ENCODE measurements around the gene HLA-B.

Gene HLA-B

GRCh38 chr6:31353384-31353945, 3.5 kb downstream of the HLA-B start (continued):
- TF ChIP-seq ZBTB26 (tag by site-specific recombination; optimal IDR thresholded peaks at IDR 0.05): no peak
- no peak for TF ChIP-seq ZFHX2 (tag by site-specific recombination; conservative IDR thresholded peaks at IDR 0.05)
- TF ChIP-seq SP7 (tag by site-specific recombination; IDR thresholded peaks at IDR 0.05): no peak

- H3K36me3 ChIP-seq (ENCODE audit: control insufficient read depth in 2 of 2, insufficient read depth in 1 of 2, low read length in 2 of 2): peaks cover 0 to 22% of the 10 kb centered on the region in 2 experiments; a peak in 1 of 3 replicates
- no peak for TF ChIP-seq ZBTB6 (tag by site-specific recombination; IDR thresholded peaks at IDR 0.05)
- no peak for TF ChIP-seq ZNF19 (tag by site-specific recombination; IDR thresholded peaks at IDR 0.05; ENCODE audit: low read depth)
Measured at GRCh38 chr6:31352683-31353383, 4.1 kb downstream of the HLA-B start.

GRCh38 chr6:31352310-31352682, 4.7 kb downstream of the HLA-B start:
- Histone ChIP-seq H3K9me3 (ENCODE audit: control insufficient read depth, insufficient read depth, low read depth, low read length) (no peaks in the 10 kb centered on the region), H3K4me3 (ENCODE audit: low read depth, low read length) (no peak overlapping the region), H3K27ac (ENCODE audit: extremely low read depth, low read depth, low read length) (no peak overlapping the region), H3K4me1 (ENCODE audit: control insufficient read depth, insufficient read depth, low read length) (no peaks in the 10 kb centered on the region), H3K36me3 (ENCODE audit: control insufficient read depth in 2 of 2, insufficient read depth in 1 of 2, low read length in 2 of 2) (peaks cover 0 to 22% of the 10 kb centered on the region in 2 experiments; a peak in 1 of 3 replicates)
- TF ChIP-seq ZNF707 (tag by site-specific recombination; IDR thresholded peaks at IDR 0.05) (no peak), HOXA7 (CRISPR knock-in tag; IDR thresholded peaks at IDR 0.05; ENCODE audit: borderline replicate concordance) (no peak), ZNF449 (tag by site-specific recombination; IDR thresholded peaks at IDR 0.05) (no peak), SP2 (tag by site-specific recombination; IDR thresholded peaks at IDR 0.05) (no peak), ZNF174 (tag by site-specific recombination; IDR thresholded peaks at IDR 0.05) (no peak), ZNF623 (tag by site-specific recombination; IDR thresholded peaks at IDR 0.05) (no peak), ZSCAN4 (tag by site-specific recombination; IDR thresholded peaks at IDR 0.05) (no peak), ZNF600 (tag by site-specific recombination; IDR thresholded peaks at IDR 0.05) (no peak), ZNF292 (tag by site-specific recombination; IDR thresholded peaks at IDR 0.05; ENCODE audit: borderline replicate concordance, low read depth) (no peak), ZNF558 (tag by site-specific recombination; IDR thresholded peaks at IDR 0.05) (no peak), ZFP69B (tag by site-specific recombination; IDR thresholded peaks at IDR 0.05) (no peak), KLF16 (tag by site-specific recombination; IDR thresholded peaks at IDR 0.05) (no peak), ZNF660 (tag by site-specific recombination; IDR thresholded peaks at IDR 0.05) (no peak)
- POLR2A ChIA-PET: no interaction called here
- CTCF ChIA-PET: interaction anchor here (0.6 to 1.0 kb wide), 2 partner anchors 14 to 1764 kb away, joined by 3 to 4 read pairs; no protein-coding TSS in a partner anchor

More at GRCh38 chr6:31352683-31353383, 4.1 kb downstream of the HLA-B start:
- no peaks in the 10 kb centered on the region for H3K4me1 ChIP-seq (ENCODE audit: control insufficient read depth, insufficient read depth, low read length)
- H3K27ac ChIP-seq (ENCODE audit: extremely low read depth, low read depth, low read length): no peak overlapping the region
- no peaks in the 10 kb centered on the region for H3K9me3 ChIP-seq (ENCODE audit: control insufficient read depth, insufficient read depth, low read depth, low read length)
- CTCF ChIA-PET: interaction anchor here (2.6 kb wide), 1 partner anchor 13 kb away, joined by 17 read pairs; no protein-coding TSS in a partner anchor
- no peak overlapping the region for H3K4me3 ChIP-seq (ENCODE audit: low read depth, low read length)
- POLR2A ChIA-PET: interaction anchor here (0.7 to 0.8 kb wide), 2 partner anchors 14 to 350 kb away, joined by 4 to 9 read pairs; no protein-coding TSS in a partner anchor

All from HEK293 (cell line).